Panc1 (cell line): ENCODE measurements around the gene OR6T1. TPM values are rescaled to one million over a fixed set of nuclear protein-coding genes. Genes with fewer than 3 reads are reported as not detected.

ENCODE experiments used
- ATAC-seq: fragments of 200-7000 bp; cut with Tn5 transposase; 2 replicates; pipeline ENCODE4 v1.9.1; 2020; ENCODE audit warnings: mild to moderate bottlenecking, moderate library complexity
- BruUV-seq: library from RNA; stranded (reverse); fragments of 400-500 nt; replicated peaks from 2 replicates; lab custom pipeline; 2021; lab: Mats Ljungman, UMichigan
- CTCF ChIA-PET: fragments of 300-600 bp; sonication (Branson Sonifier 250); formaldehyde crosslinking; loops from one replicate; lab custom pipeline; 2022; ENCODE audit warnings: antibody characterized with exemption; lab: Charles Lee
- POLR2A ChIA-PET: fragments of 300-600 bp; sonication (Branson Sonifier 250); formaldehyde crosslinking; loops from one replicate; lab custom pipeline; 2022; ENCODE audit warnings: antibody characterized with exemption; lab: Charles Lee
- DNase-seq: peaks from one replicate; pipeline ENCODE4 v3.0.0-alpha.2; 2010; ENCODE audit warnings: low read depth, low spot score
- H3K27ac ChIP-seq: 2 replicates; pipeline ENCODE4 v1.5.1; 2011; ENCODE audit warnings: mild to moderate bottlenecking, low read length, inconsistent platforms
- H3K27me3 ChIP-seq: fragments of 200-500 bp; sonication (Bioruptor generic); 2 replicates; pipeline ENCODE4 v1.6.0; 2014; ENCODE audit warnings: low read length, inconsistent platforms; ENCODE audit not compliant: control insufficient read depth, insufficient read depth
- H3K36me3 ChIP-seq: fragments of 200-500 bp; sonication (Bioruptor generic); 2 replicates; pipeline ENCODE4 v1.5.1; 2014; ENCODE audit warnings: inconsistent platforms, mild to moderate bottlenecking, low read length, moderate library complexity; ENCODE audit not compliant: control insufficient read depth, insufficient read depth
- H3K4me1 ChIP-seq: 2 replicates; pipeline ENCODE4 v1.5.1; 2011; ENCODE audit warnings: inconsistent platforms, mild to moderate bottlenecking, low read length, moderate library complexity; ENCODE audit not compliant: control insufficient read depth, insufficient read depth
- H3K4me3 ChIP-seq, 2 experiments: 2 replicates each; pipeline ENCODE4 v1.5.1; 2011 to 2012; ENCODE audit warnings: low read depth in 2 of 2, low read length in 2 of 2, mild to moderate bottlenecking in 2 of 2, inconsistent platforms in 1 of 2, moderate library complexity in 1 of 2
- H3K9me3 ChIP-seq: fragments of 200-500 bp; sonication (Bioruptor generic); 2 replicates; pipeline ENCODE4 v1.5.1; 2014; ENCODE audit warnings: low read depth, mild to moderate bottlenecking, inconsistent platforms, low read length, moderate library complexity; ENCODE audit not compliant: control insufficient read depth, insufficient read depth
- POLR2AphosphoS5 ChIP-seq: IDR thresholded peaks from 2 replicates; pipeline ENCODE4 v1.6.1; 2012; ENCODE audit warnings: mild to moderate bottlenecking, low read depth, low read length, moderate library complexity
- SIN3A ChIP-seq: IDR thresholded peaks from 2 replicates; pipeline ENCODE4 v1.6.1; 2012; ENCODE audit warnings: low read depth, mild to moderate bottlenecking, low read length, moderate library complexity, borderline replicate concordance; ENCODE audit not compliant: insufficient read depth
- TCF7L2 ChIP-seq: IDR thresholded peaks from 2 replicates; pipeline ENCODE4 v1.6.1; 2011; ENCODE audit warnings: mild to moderate bottlenecking, low read depth, low read length, inconsistent platforms
- in situ Hi-C: cut with HindIII; loops from 2 replicates; pipeline ENCODE4 v1.10.0; 2016; ENCODE audit warnings: low sequenced_read_pairs, low pct_unique_long_range_greater_than_20kb
- intact Hi-C: fragments of 100-400 bp; cut with micrococcal nuclease; formaldehyde crosslinking; loops from one replicate; pipeline ENCODE4 v1.10.0; 2022; ENCODE audit not compliant: unreplicated experiment
- total RNA-seq: library from RNA; stranded (reverse); gene quantifications from one replicate; pipeline ENCODE4 v1.2.1, GENCODE V29; 2021; ENCODE audit not compliant: unreplicated experiment
- TF ChIP-seq, protein P1 (sequence below): fragments of 450-650 bp; IDR thresholded peaks from 2 replicates; pipeline ENCODE4 v1.5.1; 2017; ENCODE audit warnings: mild to moderate bottlenecking
- TF ChIP-seq, protein P2 (sequence below), 2 experiments: IDR thresholded peaks; 2 replicates each; pipeline ENCODE4 v1.6.1; 2011 to 2012; ENCODE audit warnings: low read depth in 2 of 2, control low read depth in 1 of 2, low read length in 1 of 2, mild to moderate bottlenecking in 1 of 2, moderate library complexity in 1 of 2; ENCODE audit not compliant: insufficient read depth in 1 of 2

OR6T1 gene
- total RNA-seq, 1 experiment from 2014 or later: not detected

DNA sequence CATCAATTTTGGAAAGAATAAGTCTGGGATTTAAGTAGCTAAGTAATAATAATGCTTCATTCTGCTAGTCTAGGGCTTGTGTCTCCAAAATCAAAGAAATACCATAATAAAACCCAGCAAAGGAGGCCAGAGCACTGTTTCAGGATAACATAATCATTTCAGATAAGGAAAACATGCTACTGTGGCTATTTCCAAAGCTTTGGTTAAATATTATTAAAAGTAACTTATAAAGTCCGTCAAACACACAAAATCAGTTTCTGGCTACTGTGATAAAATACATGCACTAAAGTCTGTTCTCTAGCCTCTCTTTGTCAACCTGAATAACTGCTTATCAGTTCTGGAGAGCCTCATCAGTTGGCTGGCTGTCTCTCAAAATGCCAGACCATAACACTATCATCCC, 1.5 kb upstream of the OR6T1 start:
- ChIA-PET CTCF (no interaction called here), POLR2A (no interaction called here)

DNA sequence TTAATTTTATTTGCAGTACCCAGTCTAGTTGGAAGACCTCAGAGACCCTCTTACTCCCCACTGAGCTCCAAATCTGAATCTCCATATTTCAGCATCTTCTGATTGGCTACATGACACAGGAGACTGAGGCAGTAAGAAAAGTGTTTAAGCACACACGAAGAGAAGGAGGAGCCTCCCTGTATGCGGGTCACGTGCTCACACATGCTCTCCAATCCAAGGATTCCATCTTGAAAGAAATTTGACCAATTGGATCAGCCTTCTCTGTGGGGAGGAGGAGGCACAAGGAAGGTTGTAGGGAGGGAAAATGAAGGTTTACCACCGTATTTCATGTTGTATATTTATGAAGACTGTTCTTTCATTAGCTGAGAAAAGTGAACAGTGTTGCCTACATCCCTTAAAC, 1.2 kb downstream of the OR6T1 start:
- Histone ChIP-seq H3K27ac (no peak overlapping the region), H3K36me3 (no peaks in the 10 kb centered on the region), H3K4me1 (no peaks in the 10 kb centered on the region), H3K4me3 (no peak overlapping the region), H3K27me3 (no peaks in the 10 kb centered on the region), H3K9me3 (no peaks in the 10 kb centered on the region)
- TF ChIP-seq SIN3A (no peak), TCF7L2 (no peak)
- ChIA-PET CTCF (no interaction called here), POLR2A (no interaction called here)
- intact Hi-C loops (no loop called here), in situ Hi-C loops (no loop called here)
- BruUV-seq: no TSS peak
- DNase-seq (no peak), ATAC-seq (no peak)

More for the DNA sequence above, 1.5 kb upstream of the OR6T1 start:
- no TSS peak for BruUV-seq
- H3K4me1 ChIP-seq: no peaks in the 10 kb centered on the region
- DNase-seq (no peak), ATAC-seq (no peak)
- intact Hi-C loops (no loop called here), in situ Hi-C loops (no loop called here)
- TF ChIP-seq TCF7L2 (no peak), SIN3A (no peak), POLR2AphosphoS5 (no peak)
- TF ChIP-seq, protein P1, sequence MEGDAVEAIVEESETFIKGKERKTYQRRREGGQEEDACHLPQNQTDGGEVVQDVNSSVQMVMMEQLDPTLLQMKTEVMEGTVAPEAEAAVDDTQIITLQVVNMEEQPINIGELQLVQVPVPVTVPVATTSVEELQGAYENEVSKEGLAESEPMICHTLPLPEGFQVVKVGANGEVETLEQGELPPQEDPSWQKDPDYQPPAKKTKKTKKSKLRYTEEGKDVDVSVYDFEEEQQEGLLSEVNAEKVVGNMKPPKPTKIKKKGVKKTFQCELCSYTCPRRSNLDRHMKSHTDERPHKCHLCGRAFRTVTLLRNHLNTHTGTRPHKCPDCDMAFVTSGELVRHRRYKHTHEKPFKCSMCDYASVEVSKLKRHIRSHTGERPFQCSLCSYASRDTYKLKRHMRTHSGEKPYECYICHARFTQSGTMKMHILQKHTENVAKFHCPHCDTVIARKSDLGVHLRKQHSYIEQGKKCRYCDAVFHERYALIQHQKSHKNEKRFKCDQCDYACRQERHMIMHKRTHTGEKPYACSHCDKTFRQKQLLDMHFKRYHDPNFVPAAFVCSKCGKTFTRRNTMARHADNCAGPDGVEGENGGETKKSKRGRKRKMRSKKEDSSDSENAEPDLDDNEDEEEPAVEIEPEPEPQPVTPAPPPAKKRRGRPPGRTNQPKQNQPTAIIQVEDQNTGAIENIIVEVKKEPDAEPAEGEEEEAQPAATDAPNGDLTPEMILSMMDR: no peak
- TF ChIP-seq, protein P2, sequence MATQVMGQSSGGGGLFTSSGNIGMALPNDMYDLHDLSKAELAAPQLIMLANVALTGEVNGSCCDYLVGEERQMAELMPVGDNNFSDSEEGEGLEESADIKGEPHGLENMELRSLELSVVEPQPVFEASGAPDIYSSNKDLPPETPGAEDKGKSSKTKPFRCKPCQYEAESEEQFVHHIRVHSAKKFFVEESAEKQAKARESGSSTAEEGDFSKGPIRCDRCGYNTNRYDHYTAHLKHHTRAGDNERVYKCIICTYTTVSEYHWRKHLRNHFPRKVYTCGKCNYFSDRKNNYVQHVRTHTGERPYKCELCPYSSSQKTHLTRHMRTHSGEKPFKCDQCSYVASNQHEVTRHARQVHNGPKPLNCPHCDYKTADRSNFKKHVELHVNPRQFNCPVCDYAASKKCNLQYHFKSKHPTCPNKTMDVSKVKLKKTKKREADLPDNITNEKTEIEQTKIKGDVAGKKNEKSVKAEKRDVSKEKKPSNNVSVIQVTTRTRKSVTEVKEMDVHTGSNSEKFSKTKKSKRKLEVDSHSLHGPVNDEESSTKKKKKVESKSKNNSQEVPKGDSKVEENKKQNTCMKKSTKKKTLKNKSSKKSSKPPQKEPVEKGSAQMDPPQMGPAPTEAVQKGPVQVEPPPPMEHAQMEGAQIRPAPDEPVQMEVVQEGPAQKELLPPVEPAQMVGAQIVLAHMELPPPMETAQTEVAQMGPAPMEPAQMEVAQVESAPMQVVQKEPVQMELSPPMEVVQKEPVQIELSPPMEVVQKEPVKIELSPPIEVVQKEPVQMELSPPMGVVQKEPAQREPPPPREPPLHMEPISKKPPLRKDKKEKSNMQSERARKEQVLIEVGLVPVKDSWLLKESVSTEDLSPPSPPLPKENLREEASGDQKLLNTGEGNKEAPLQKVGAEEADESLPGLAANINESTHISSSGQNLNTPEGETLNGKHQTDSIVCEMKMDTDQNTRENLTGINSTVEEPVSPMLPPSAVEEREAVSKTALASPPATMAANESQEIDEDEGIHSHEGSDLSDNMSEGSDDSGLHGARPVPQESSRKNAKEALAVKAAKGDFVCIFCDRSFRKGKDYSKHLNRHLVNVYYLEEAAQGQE (IDR thresholded peaks at IDR 0.05; ENCODE audit: insufficient read depth in 1 of 2, low read depth in 2 of 2, low read length in 1 of 2): no peak
- no peak overlapping the region for H3K4me3 ChIP-seq
- H3K27ac ChIP-seq: no peak overlapping the region
- no peaks in the 10 kb centered on the region for H3K36me3 ChIP-seq
- no peaks in the 10 kb centered on the region for H3K27me3 ChIP-seq
- H3K9me3 ChIP-seq: no peaks in the 10 kb centered on the region

DNA sequence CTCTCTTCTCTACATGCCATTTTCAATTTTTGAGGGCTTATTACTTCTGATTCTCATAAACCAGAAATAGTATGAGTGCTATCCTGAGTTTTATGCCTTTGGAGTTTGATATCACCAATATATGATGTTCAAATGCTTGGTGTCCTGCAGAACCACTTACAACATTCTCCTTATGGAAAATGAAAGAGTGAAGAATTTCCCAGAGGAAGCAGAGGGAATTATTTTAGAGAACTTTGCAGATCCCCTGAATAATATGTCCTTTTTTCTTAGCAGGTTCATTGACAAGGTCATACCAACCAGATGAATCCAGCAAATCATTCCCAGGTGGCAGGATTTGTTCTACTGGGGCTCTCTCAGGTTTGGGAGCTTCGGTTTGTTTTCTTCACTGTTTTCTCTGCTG, 4.3 kb downstream of the OR6T1 start, which contains the start of gene OR4D5:
Gene OR4D5, plus strand, starts transcription at position 301 of the 400 bp plus-strand sequence. Its CDS starts 0 bp downstream, at position 301.
- ATAC-seq: no peak
- in situ Hi-C loops (no loop called here), intact Hi-C loops (no loop called here)
- TF ChIP-seq POLR2AphosphoS5 (no peak), SIN3A (no peak), TCF7L2 (no peak)
- TF ChIP-seq, protein P2 (IDR thresholded peaks at IDR 0.05; ENCODE audit: insufficient read depth in 1 of 2, low read depth in 2 of 2, low read length in 1 of 2): no peak
- TF ChIP-seq, protein P1: no peak
- CTCF ChIA-PET: no interaction called here
- no peak for DNase-seq
- Histone ChIP-seq H3K36me3 (no peaks in the 10 kb centered on the region), H3K9me3 (no peaks in the 10 kb centered on the region), H3K4me3 (no peak within 1 kb of the TSS), H3K27me3 (no peaks in the 10 kb centered on the region), H3K27ac (no peak within 1 kb of the TSS), H3K4me1 (no peaks in the 10 kb centered on the region)
- no TSS peak for BruUV-seq
- POLR2A ChIA-PET: no interaction called here
